DND-41 (cell line): ENCODE measurements around the gene DPRX.

Source experiments
- ATAC-seq: fragments of 200-7000 bp; cut with Tn5 transposase; 3 replicates; pipeline ENCODE4 v1.9.1; 2021; ENCODE audit warnings: low read depth; ENCODE audit not compliant: insufficient read depth
- DNase-seq: peaks from one replicate; pipeline ENCODE4 v3.0.0-alpha.2; 2020
- H2AFZ ChIP-seq: 2 replicates; pipeline ENCODE4 v1.6.0; 2012; ENCODE audit warnings: low read depth, low read length
- H3K27ac ChIP-seq: 2 replicates; pipeline ENCODE4 v1.5.1; 2012; ENCODE audit warnings: low read length, inconsistent platforms
- H3K27me3 ChIP-seq: fragments of 200-600 bp; sonication (generic); 2 replicates; pipeline ENCODE4 v1.6.0; 2012; ENCODE audit warnings: low read length, mild to moderate bottlenecking, inconsistent platforms; ENCODE audit not compliant: insufficient read depth, poor library complexity
- H3K36me3 ChIP-seq: 2 replicates; pipeline ENCODE4 v1.5.1; 2012; ENCODE audit warnings: low read length, inconsistent platforms; ENCODE audit not compliant: insufficient read depth
- H3K4me1 ChIP-seq: 2 replicates; pipeline ENCODE4 v1.5.1; 2012; ENCODE audit warnings: mild to moderate bottlenecking, low read length; ENCODE audit not compliant: insufficient read depth
- H3K4me2 ChIP-seq: 2 replicates; pipeline ENCODE4 v1.6.0; 2012; ENCODE audit warnings: mild to moderate bottlenecking, moderate library complexity, low read length, inconsistent platforms; ENCODE audit not compliant: insufficient read depth
- H3K4me3 ChIP-seq, 2 experiments: fragments of 200-600 bp in 1 of 2; shearing (Covaris generic) in 1 of 2; 2 replicates each; pipeline ENCODE4 v1.5.1; 2012 to 2016; ENCODE audit warnings: inconsistent platforms in 2 of 2, low read length in 2 of 2, mild to moderate bottlenecking in 2 of 2, low read depth in 1 of 2, moderate library complexity in 1 of 2
- H3K79me2 ChIP-seq: 2 replicates; pipeline ENCODE4 v1.6.0; 2012; ENCODE audit warnings: low read length, inconsistent platforms; ENCODE audit not compliant: insufficient read depth
- H3K9ac ChIP-seq: 2 replicates; pipeline ENCODE4 v1.6.0; 2012; ENCODE audit warnings: low read depth, mild to moderate bottlenecking, inconsistent platforms, low read length, moderate library complexity
- H3K9me3 ChIP-seq: 2 replicates; pipeline ENCODE4 v1.5.1; 2012; ENCODE audit warnings: low read length, moderate library complexity, mild to moderate bottlenecking, inconsistent platforms; ENCODE audit not compliant: insufficient read depth, severe bottlenecking
- H4K20me1 ChIP-seq: 2 replicates; pipeline ENCODE4 v1.6.0; 2012; ENCODE audit warnings: low read length; ENCODE audit not compliant: insufficient read depth
- EZH2 ChIP-seq: IDR thresholded peaks from 3 replicates; pipeline ENCODE4 v1.6.1; 2012; ENCODE audit warnings: borderline replicate concordance, low read depth, mild to moderate bottlenecking, moderate library complexity, low read length, inconsistent platforms; ENCODE audit not compliant: severe bottlenecking
- TF ChIP-seq, protein P1 (sequence below): IDR thresholded peaks from 2 replicates; pipeline ENCODE4 v1.5.1; 2012; ENCODE audit warnings: borderline replicate concordance, low read length, moderate library complexity, mild to moderate bottlenecking; ENCODE audit not compliant: poor library complexity, severe bottlenecking; ENCODE audit errors: extremely low read depth

The DPRX gene

DNA sequence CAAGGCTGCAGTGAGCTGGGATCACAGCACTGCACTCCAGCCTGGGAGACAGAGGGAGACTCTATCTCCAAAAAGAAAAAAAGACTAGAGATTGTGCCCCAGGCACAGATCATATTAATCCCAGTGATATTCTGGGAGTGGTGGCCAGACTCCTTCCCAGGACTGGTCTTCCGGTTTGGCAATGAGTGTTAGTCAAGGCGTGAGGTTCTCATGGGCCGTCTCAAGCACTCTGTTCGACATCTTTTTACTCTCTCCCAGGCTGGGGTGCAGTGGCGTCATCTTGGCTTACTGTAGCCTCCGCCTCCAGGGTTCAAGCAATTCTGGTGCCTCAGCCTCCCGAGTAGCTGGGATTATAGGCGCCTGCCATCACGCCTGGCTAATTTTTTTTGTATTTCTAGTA lies 5.3 kb upstream of the DPRX start:
- Histone ChIP-seq H4K20me1 (no peaks in the 10 kb centered on the region), H3K4me1 (no peaks in the 10 kb centered on the region), H3K36me3 (no peaks in the 10 kb centered on the region), H3K9me3 (no peaks in the 10 kb centered on the region), H3K9ac (no peak overlapping the region), H3K79me2 (no peaks in the 10 kb centered on the region), H2AFZ (no peak overlapping the region), H3K27ac (no peak overlapping the region), H3K27me3 (no peaks in the 10 kb centered on the region), H3K4me2 (no peak overlapping the region), H3K4me3 (no peak overlapping the region)
- TF ChIP-seq, protein P1, sequence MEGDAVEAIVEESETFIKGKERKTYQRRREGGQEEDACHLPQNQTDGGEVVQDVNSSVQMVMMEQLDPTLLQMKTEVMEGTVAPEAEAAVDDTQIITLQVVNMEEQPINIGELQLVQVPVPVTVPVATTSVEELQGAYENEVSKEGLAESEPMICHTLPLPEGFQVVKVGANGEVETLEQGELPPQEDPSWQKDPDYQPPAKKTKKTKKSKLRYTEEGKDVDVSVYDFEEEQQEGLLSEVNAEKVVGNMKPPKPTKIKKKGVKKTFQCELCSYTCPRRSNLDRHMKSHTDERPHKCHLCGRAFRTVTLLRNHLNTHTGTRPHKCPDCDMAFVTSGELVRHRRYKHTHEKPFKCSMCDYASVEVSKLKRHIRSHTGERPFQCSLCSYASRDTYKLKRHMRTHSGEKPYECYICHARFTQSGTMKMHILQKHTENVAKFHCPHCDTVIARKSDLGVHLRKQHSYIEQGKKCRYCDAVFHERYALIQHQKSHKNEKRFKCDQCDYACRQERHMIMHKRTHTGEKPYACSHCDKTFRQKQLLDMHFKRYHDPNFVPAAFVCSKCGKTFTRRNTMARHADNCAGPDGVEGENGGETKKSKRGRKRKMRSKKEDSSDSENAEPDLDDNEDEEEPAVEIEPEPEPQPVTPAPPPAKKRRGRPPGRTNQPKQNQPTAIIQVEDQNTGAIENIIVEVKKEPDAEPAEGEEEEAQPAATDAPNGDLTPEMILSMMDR = no peak
- no peak for TF ChIP-seq EZH2
- ATAC-seq (no peak), DNase-seq (no peak)

DNA sequence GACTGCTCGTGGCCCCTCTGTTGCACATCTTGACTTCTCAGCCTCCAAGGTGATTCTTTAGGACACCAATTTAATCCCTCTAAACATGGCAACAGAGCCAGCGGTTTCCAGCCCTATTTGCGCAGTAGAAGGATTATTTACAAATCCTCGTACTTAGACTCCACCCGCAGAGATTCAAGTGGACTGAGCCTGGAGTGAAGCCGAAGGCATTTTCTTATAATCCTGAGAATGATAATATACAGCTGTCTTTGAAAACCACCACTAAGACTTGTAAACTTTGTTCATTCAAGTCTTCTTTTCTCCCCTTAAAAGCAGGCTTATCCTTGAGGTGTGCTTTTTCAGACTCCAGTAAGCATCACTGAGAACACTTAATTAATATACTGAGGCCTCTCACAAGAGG lies 4.8 kb upstream of the DPRX start:
- no peaks in the 10 kb centered on the region for H3K9me3 ChIP-seq
- H3K9ac ChIP-seq = no peak overlapping the region
- TF ChIP-seq, protein P1 = no peak
- no peak for TF ChIP-seq EZH2
- no peak overlapping the region for H3K4me2 ChIP-seq
- H2AFZ ChIP-seq = no peak overlapping the region
- no peaks in the 10 kb centered on the region for H3K79me2 ChIP-seq
- DNase-seq (no peak), ATAC-seq (no peak)
- H3K27me3 ChIP-seq = no peaks in the 10 kb centered on the region
- no peak overlapping the region for H3K4me3 ChIP-seq
- no peaks in the 10 kb centered on the region for H3K4me1 ChIP-seq
- H4K20me1 ChIP-seq = no peaks in the 10 kb centered on the region
- no peak overlapping the region for H3K27ac ChIP-seq
- H3K36me3 ChIP-seq = no peaks in the 10 kb centered on the region

DNA sequence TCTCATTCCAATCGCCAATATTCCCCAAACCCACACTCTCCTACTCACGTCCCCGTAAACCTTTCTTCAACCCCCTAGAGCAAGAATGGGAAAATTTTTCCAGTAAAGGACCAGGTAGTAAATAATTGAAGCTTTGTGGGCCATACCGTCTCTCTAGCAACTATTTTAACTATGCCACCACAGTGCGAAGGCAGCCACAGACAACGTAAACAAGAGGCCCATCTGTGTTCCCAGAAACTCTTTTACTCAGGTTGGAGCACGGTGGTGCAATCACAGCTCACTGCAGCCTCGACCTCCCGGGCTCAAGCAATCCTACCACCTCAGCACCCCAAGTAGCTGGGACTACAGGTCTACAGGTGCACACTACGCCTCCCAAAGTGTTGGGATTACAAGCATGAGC lies 3.0 kb downstream of the DPRX start:
- H4K20me1 ChIP-seq = no peaks in the 10 kb centered on the region
- DNase-seq = no peak
- H3K9ac ChIP-seq = no peak overlapping the region
- no peak overlapping the region for H3K4me2 ChIP-seq
- H3K9me3 ChIP-seq = no peaks in the 10 kb centered on the region
- ATAC-seq = no peak
- no peaks in the 10 kb centered on the region for H3K27me3 ChIP-seq
- H3K4me1 ChIP-seq = no peaks in the 10 kb centered on the region
- H2AFZ ChIP-seq = no peak overlapping the region
- no peaks in the 10 kb centered on the region for H3K36me3 ChIP-seq
- no peaks in the 10 kb centered on the region for H3K79me2 ChIP-seq
- no peak overlapping the region for H3K27ac ChIP-seq
- no peak overlapping the region for H3K4me3 ChIP-seq
- TF ChIP-seq, protein P1 = no peak
- no peak for TF ChIP-seq EZH2

DNA sequence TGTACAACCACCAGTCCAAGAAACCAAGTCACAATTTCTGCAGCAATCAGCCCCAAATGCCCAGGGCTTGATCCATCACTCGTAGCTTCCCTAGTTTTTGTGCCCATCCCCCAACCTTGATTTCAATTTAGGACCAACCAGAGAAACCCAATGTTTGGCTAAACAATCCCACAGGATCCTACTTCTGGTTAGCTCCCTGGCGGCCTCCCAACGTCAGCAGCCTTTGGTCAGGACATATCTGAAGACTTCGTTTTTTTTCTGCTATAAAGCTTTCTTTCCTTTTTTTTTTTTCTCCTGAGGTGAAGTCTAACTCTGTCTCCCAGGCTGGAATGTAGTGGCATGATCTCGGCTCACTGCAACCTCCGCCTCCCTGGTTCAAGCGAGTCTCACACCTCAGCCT lies 7.7 kb downstream of the DPRX start:
- H3K27ac ChIP-seq = no peak overlapping the region
- ATAC-seq (no peak), DNase-seq (no peak)
- H3K4me2 ChIP-seq = no peak overlapping the region
- no peak overlapping the region for H2AFZ ChIP-seq
- H3K9ac ChIP-seq = no peak overlapping the region
- H3K79me2 ChIP-seq = no peaks in the 10 kb centered on the region
- no peaks in the 10 kb centered on the region for H4K20me1 ChIP-seq
- H3K36me3 ChIP-seq = no peaks in the 10 kb centered on the region
- no peaks in the 10 kb centered on the region for H3K27me3 ChIP-seq
- no peak overlapping the region for H3K4me3 ChIP-seq
- H3K4me1 ChIP-seq = no peaks in the 10 kb centered on the region
- TF ChIP-seq EZH2 = no peak
- TF ChIP-seq, protein P1 = no peak
- no peaks in the 10 kb centered on the region for H3K9me3 ChIP-seq
